ENCODE data around the gene MYO15A.

Gene MYO15A

GRCh38 chr17:18226284-18226945 is 117.9 kb downstream of the MYO15A start:
- H3K27me3 ChIP-seq (ENCODE audit: control insufficient read depth in 1 of 2, insufficient read depth in 2 of 2, low read length in 2 of 2), result no peaks in the 10 kb centered on the region
- peaks cover 16% of the 10 kb centered on the region for H3K4me1 ChIP-seq (ENCODE audit: insufficient read depth, low read length)
- H3K27ac ChIP-seq (ENCODE audit: low read depth, low read length), result no peak overlapping the region
- H3K9me3 ChIP-seq (ENCODE audit: low read length), result no peaks in the 10 kb centered on the region
- peak overlapping the region; percentile 74 to 95 for H3K4me3 ChIP-seq (ENCODE audit: low read depth in 1 of 2, low read length in 2 of 2)
- peak overlapping the region; percentile 68 for H3K9ac ChIP-seq (ENCODE audit: low read length)
- H3K36me3 ChIP-seq (ENCODE audit: insufficient read depth, low read length), result no peaks in the 10 kb centered on the region

GRCh38 chr17:18227635-18228034 is 119.1 kb downstream of the MYO15A start:
- H3K9ac ChIP-seq (ENCODE audit: low read length), result no peak overlapping the region
- H3K36me3 ChIP-seq (ENCODE audit: insufficient read depth, low read length), result no peaks in the 10 kb centered on the region
- H3K9me3 ChIP-seq (ENCODE audit: low read length), result no peaks in the 10 kb centered on the region
- H3K4me1 ChIP-seq (ENCODE audit: insufficient read depth, low read length), result peaks cover 16% of the 10 kb centered on the region
- H3K27me3 ChIP-seq (ENCODE audit: control insufficient read depth in 1 of 2, insufficient read depth in 2 of 2, low read length in 2 of 2), result no peaks in the 10 kb centered on the region
- no peak overlapping the region for H3K4me3 ChIP-seq (ENCODE audit: low read depth in 1 of 2, low read length in 2 of 2)
- no peak overlapping the region for H3K27ac ChIP-seq (ENCODE audit: low read depth, low read length)

GRCh38 chr17:18228176-18228682 is 119.7 kb downstream of the MYO15A start:
- Histone ChIP-seq H3K27me3 (ENCODE audit: control insufficient read depth in 1 of 2, insufficient read depth in 2 of 2, low read length in 2 of 2) (no peaks in the 10 kb centered on the region), H3K9ac (ENCODE audit: low read length) (no peak overlapping the region), H3K4me1 (ENCODE audit: insufficient read depth, low read length) (peaks cover 16% of the 10 kb centered on the region), H3K27ac (ENCODE audit: low read depth, low read length) (no peak overlapping the region), H3K36me3 (ENCODE audit: insufficient read depth, low read length) (no peaks in the 10 kb centered on the region), H3K4me3 (ENCODE audit: low read depth in 1 of 2, low read length in 2 of 2) (no peak overlapping the region), H3K9me3 (ENCODE audit: low read length) (no peaks in the 10 kb centered on the region)

GRCh38 chr17:18229254-18229653 is 120.7 kb downstream of the MYO15A start:
- no peak overlapping the region for H3K4me3 ChIP-seq (ENCODE audit: low read depth in 1 of 2, low read length in 2 of 2)
- H3K4me1 ChIP-seq (ENCODE audit: insufficient read depth, low read length), result peaks cover 16% of the 10 kb centered on the region
- no peak overlapping the region for H3K9ac ChIP-seq (ENCODE audit: low read length)
- no peaks in the 10 kb centered on the region for H3K9me3 ChIP-seq (ENCODE audit: low read length)
- no peaks in the 10 kb centered on the region for H3K27me3 ChIP-seq (ENCODE audit: control insufficient read depth in 1 of 2, insufficient read depth in 2 of 2, low read length in 2 of 2)
- peaks cover under 1% of the 10 kb centered on the region for H3K36me3 ChIP-seq (ENCODE audit: insufficient read depth, low read length)
- H3K27ac ChIP-seq (ENCODE audit: low read depth, low read length), result no peak overlapping the region
